Right atrium auricular region (tissue), 2 donors: ENCODE data around the gene PARVG. TPM values are rescaled to one million over a fixed set of nuclear protein-coding genes. Genes with fewer than 3 reads are reported as not detected.

Experiments
- DNase-seq: peaks from one replicate; pipeline ENCODE4 v3.0.0-alpha.2; 2019; ENCODE audit warnings: low spot score
- H3K27ac ChIP-seq, 2 donors: fragments of 200-600 bp; sonication (generic); 1 replicate in 1 of 2; 2 replicates in 1 of 2; pipeline ENCODE4 v1.5.1; 2016 to 2019
- H3K27me3 ChIP-seq, 2 donors: fragments of 200-600 bp; sonication (generic); one replicate each; pipeline versions ENCODE4 v1.5.1 to v1.6.0; 2017 to 2019
- H3K36me3 ChIP-seq: fragments of 200-600 bp; sonication (generic); one replicate; pipeline ENCODE4 v1.5.1; 2016
- H3K4me1 ChIP-seq, 2 donors: fragments of 200-600 bp; sonication (generic); one replicate each; pipeline versions ENCODE4 v1.5.1 to v1.6.0; 2017 to 2019
- H3K4me3 ChIP-seq, 2 donors: fragments of 200-600 bp; sonication (generic); 1 replicate in 1 of 2; 2 replicates in 1 of 2; pipeline ENCODE4 v1.5.1; 2017 to 2019; ENCODE audit warnings: mild to moderate bottlenecking in 1 of 2, moderate library complexity in 1 of 2
- H3K9me3 ChIP-seq, 2 donors: fragments of 200-600 bp; sonication (generic); one replicate each; pipeline ENCODE4 v1.5.1; 2019
- total RNA-seq, 2 donors: library from RNA; depleted of rRNA; stranded (reverse); fragments of >200 nt; gene quantifications; one replicate each; pipeline ENCODE4 v1.1.0, GENCODE V29; 2016
- TF ChIP-seq, protein P1 (sequence below), 2 donors: fragments of 200-600 bp; sonication (generic); IDR thresholded peaks; one replicate each; pipeline ENCODE4 v1.5.1; 2019; ENCODE audit warnings: antibody characterized with exemption in 2 of 2

Gene PARVG
- total RNA-seq, 2 donors from 2014 or later = 2.1 to 7.2 TPM

DNA sequence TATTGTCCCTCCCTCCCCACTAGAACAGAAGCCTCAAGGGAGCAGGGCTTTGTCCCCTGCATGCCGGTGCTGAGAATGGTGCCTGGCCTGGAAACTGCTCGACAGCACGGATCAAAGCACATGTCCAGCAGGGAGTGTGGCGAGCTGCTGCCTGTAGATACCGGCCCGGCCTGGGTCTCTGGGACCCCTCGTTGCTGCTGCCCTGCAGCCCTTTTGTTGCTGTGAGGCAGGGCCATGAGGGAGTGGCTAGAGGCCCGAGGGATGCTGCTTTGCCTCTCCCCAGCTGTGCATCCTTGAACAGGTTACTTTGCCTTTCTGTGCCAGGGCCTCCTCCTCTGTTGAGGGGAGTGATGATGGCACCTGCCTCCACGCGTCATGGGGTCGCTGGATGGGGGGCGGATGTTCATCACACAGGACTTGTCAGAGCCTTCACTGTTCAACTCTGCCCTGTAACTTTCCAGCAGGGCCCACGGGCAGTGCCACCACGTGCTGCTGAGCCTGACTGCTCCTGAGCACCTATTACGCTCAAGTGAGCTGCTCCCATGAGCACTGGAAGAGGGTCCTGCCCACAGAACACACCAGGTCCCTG lies 15.3 kb upstream of the PARVG start:
- DNase-seq = no peak
- H3K27me3 ChIP-seq = no peaks in the 10 kb centered on the region
- no peaks in the 10 kb centered on the region for H3K9me3 ChIP-seq
- H3K4me1 ChIP-seq = no peaks in the 10 kb centered on the region
- peaks cover 21% of the 10 kb centered on the region for H3K36me3 ChIP-seq
- H3K4me3 ChIP-seq = no peak overlapping the region
- no peak overlapping the region for H3K27ac ChIP-seq
- TF ChIP-seq, protein P1, sequence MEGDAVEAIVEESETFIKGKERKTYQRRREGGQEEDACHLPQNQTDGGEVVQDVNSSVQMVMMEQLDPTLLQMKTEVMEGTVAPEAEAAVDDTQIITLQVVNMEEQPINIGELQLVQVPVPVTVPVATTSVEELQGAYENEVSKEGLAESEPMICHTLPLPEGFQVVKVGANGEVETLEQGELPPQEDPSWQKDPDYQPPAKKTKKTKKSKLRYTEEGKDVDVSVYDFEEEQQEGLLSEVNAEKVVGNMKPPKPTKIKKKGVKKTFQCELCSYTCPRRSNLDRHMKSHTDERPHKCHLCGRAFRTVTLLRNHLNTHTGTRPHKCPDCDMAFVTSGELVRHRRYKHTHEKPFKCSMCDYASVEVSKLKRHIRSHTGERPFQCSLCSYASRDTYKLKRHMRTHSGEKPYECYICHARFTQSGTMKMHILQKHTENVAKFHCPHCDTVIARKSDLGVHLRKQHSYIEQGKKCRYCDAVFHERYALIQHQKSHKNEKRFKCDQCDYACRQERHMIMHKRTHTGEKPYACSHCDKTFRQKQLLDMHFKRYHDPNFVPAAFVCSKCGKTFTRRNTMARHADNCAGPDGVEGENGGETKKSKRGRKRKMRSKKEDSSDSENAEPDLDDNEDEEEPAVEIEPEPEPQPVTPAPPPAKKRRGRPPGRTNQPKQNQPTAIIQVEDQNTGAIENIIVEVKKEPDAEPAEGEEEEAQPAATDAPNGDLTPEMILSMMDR (IDR thresholded peaks at IDR 0.05) = no peak

GRCh38 chr22:44166498-44167276 lies 14.0 kb upstream of the PARVG start:
- peaks cover 21% of the 10 kb centered on the region for H3K36me3 ChIP-seq
- no peak for DNase-seq
- TF ChIP-seq, protein P1 (IDR thresholded peaks at IDR 0.05) = no peak
- no peak overlapping the region for H3K4me3 ChIP-seq
- H3K4me1 ChIP-seq = no peaks in the 10 kb centered on the region
- no peaks in the 10 kb centered on the region for H3K27me3 ChIP-seq
- no peaks in the 10 kb centered on the region for H3K9me3 ChIP-seq
- no peak overlapping the region for H3K27ac ChIP-seq

GRCh38 chr22:44167501-44167900 lies 13.2 kb upstream of the PARVG start:
- TF ChIP-seq, protein P1 (IDR thresholded peaks at IDR 0.05) = no peak
- Histone ChIP-seq H3K27ac (no peak overlapping the region), H3K27me3 (no peaks in the 10 kb centered on the region), H3K36me3 (peaks cover 21% of the 10 kb centered on the region), H3K4me1 (no peaks in the 10 kb centered on the region), H3K4me3 (no peak overlapping the region), H3K9me3 (no peaks in the 10 kb centered on the region)
- no peak for DNase-seq

- TF ChIP-seq, protein P1 (IDR thresholded peaks at IDR 0.05) = no peak
- no peak overlapping the region for H3K4me3 ChIP-seq
- no peak for DNase-seq
- H3K9me3 ChIP-seq = no peaks in the 10 kb centered on the region
- no peaks in the 10 kb centered on the region for H3K27me3 ChIP-seq
- H3K36me3 ChIP-seq = peaks cover 21% of the 10 kb centered on the region
- H3K4me1 ChIP-seq = no peaks in the 10 kb centered on the region
- H3K27ac ChIP-seq = no peak overlapping the region
Measured at GRCh38 chr22:44168206-44168605, 12.5 kb upstream of the PARVG start.

DNA sequence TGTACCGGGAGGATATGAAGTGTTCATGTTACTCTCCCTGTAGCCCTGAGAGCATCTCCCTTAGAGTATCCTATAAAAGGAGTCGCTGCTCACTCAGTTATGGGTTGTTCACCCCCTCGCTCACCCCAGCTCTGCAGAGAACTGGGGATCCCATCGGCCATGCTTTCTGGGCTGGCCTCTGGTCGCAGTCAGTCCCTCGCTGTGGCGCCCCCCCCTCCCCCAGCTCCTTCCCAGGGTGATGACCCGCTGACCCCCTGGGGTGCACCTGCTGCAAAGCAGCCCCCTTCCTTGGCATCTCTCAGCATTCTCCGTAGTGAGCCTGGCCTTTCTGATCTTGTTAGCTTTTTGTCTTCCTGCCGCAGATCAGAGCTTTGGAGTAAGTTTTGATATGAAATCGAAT lies 10.3 kb upstream of the PARVG start:
- H3K27me3 ChIP-seq = no peaks in the 10 kb centered on the region
- peaks cover 11% of the 10 kb centered on the region for H3K36me3 ChIP-seq
- no peaks in the 10 kb centered on the region for H3K4me1 ChIP-seq
- H3K4me3 ChIP-seq = no peak overlapping the region
- no peaks in the 10 kb centered on the region for H3K9me3 ChIP-seq
- no peak for DNase-seq
- TF ChIP-seq, protein P1 (IDR thresholded peaks at IDR 0.05) = no peak
- no peak overlapping the region for H3K27ac ChIP-seq
